ENCODE measurements around the gene EGF. TPM values are rescaled to one million over a fixed set of nuclear protein-coding genes. Genes with fewer than 3 reads are reported as not detected.

EGF gene
- total RNA-seq, 1 experiment from 2014 or later, result 1.5 TPM

- no peak overlapping the region for H3K4me2 ChIP-seq (ENCODE audit: insufficient read depth, insufficient read length, low read length)
- peaks cover 3% of the 10 kb centered on the region for H3K23me2 ChIP-seq (ENCODE audit: insufficient read length, low read depth, low read length, poor library complexity, severe bottlenecking)
- no peak overlapping the region for H3K4ac ChIP-seq (ENCODE audit: low read depth, low read length)
- H2BK120ac ChIP-seq (ENCODE audit: low read depth, low read length, poor library complexity, severe bottlenecking), result no peak overlapping the region
- no peaks in the 10 kb centered on the region for H3K27me3 Mint-ChIP-seq (ENCODE audit: low read depth)
- no peaks in the 10 kb centered on the region for H4K20me1 ChIP-seq (ENCODE audit: control insufficient read depth, insufficient read depth, insufficient read length)
- H3K4me1 ChIP-seq (ENCODE audit: insufficient read depth, low read length), result no peaks in the 10 kb centered on the region
- no peak overlapping the region for H2AK5ac ChIP-seq (ENCODE audit: insufficient read length, low read length)
- no peak overlapping the region for H3K18ac ChIP-seq (ENCODE audit: insufficient read length, low read depth, low read length)
- H3K4me1 Mint-ChIP-seq, result no peaks in the 10 kb centered on the region
- no peak overlapping the region for H4K8ac ChIP-seq (replicated peaks; ENCODE audit: insufficient read length, low read depth, low read length)
- H3K27me3 ChIP-seq (ENCODE audit: insufficient read depth, low read length), result no peaks in the 10 kb centered on the region
- WGBS (ENCODE audit: extremely low coverage, insufficient read length, low lambda C conversion rate), result no CpG with 5 or more reads among the region's 2 CpGs
- H3K23ac ChIP-seq (ENCODE audit: insufficient read length, low read depth, low read length), result no peak overlapping the region
- H3K56ac ChIP-seq (ENCODE audit: insufficient read length, low read depth, low read length), result no peak overlapping the region
- no peak overlapping the region for H4K91ac ChIP-seq (ENCODE audit: insufficient read length, low read depth, low read length)
- no peak overlapping the region for H3K4me3 Mint-ChIP-seq
- DNase-seq, result no peak
- no peak overlapping the region for H2BK12ac ChIP-seq (ENCODE audit: insufficient read length, low read depth, low read length)
- H3K27ac Mint-ChIP-seq, result no peak overlapping the region
- no peak overlapping the region for H2BK5ac ChIP-seq (ENCODE audit: insufficient read length, low read length)
- no peak overlapping the region for H3K9ac ChIP-seq (ENCODE audit: extremely low read depth, insufficient read length, low read length)
- no peak overlapping the region for H4K5ac ChIP-seq (ENCODE audit: insufficient read length, low read depth, low read length)
- H2BK15ac ChIP-seq (ENCODE audit: low read depth, low read length), result no peak overlapping the region
- peaks cover 0 to 5% (median 0%) of the 10 kb centered on the region in 3 experiments; a peak in 2 of 7 replicates for H3K36me3 Mint-ChIP-seq (ENCODE audit: insufficient read depth in 1 of 3, low read depth in 3 of 3)
- H3K79me2 ChIP-seq (ENCODE audit: insufficient read depth, low read length), result no peaks in the 10 kb centered on the region
- H3K79me1 ChIP-seq (ENCODE audit: insufficient read depth, low read depth, low read length, poor library complexity, severe bottlenecking), result no peaks in the 10 kb centered on the region
- no peaks in the 10 kb centered on the region for H3K9me3 ChIP-seq (ENCODE audit: control insufficient read depth, low read depth, low read length)
- no peak overlapping the region for H3K14ac ChIP-seq (ENCODE audit: insufficient read depth, low read length)
- H3T11ph ChIP-seq (ENCODE audit: low read length), result no peak overlapping the region
- H2AFZ ChIP-seq (ENCODE audit: low read length), result no peak overlapping the region
- no peak overlapping the region for H3K27ac ChIP-seq (ENCODE audit: insufficient read length, low read depth, low read length)
- TF ChIP-seq CTCF (conservative IDR thresholded peaks at IDR 0.05), result no peak
- peaks cover 0 to 3% of the 10 kb centered on the region in 2 experiments; a peak in 2 of 5 replicates for H3K9me3 Mint-ChIP-seq
- no peak overlapping the region for H2BK20ac ChIP-seq (ENCODE audit: low read depth, low read length, poor library complexity, severe bottlenecking)
These were observed 34.3 kb upstream of the EGF start for GRCh38 chr4:109878355-109878754.
